ENCODE results near the gene SLC15A1.

DNA sequence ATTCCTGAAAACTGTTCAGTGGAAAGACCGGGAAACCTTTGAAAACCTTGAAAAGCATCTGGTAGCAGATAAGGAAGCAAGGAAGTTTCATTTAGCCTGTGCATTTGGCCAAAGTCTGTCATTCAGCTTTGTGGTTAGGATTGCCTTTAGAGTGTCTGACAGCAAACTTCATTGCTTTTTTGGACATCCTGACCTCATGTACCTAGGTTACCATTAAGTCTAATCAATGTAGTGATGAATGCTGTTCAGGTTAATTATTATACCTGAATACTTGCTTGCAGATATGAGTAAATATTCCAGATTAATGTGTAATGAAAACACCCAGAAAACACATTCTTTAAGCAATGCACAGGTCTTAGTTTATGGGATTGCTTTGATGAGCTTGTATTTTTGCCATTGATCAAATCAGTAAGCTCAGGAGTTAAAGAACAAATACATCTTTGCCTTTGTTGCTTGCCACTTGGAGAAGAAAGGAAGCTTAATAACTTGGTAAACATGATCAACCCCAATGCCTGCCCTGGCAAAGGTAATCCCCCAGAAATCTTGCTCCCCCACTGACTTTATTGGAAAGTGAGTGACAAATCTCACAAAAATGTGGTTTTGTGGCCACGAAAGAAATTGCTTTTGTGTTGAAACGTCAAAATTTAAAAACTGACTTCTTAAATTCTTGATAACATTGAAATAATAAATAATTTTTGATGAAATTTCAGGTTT lies 87.4 kb downstream of the SLC15A1 start:
- TF ChIP-seq CTCF (IDR thresholded peaks at IDR 0.05; ENCODE audit: insufficient read depth, low read length, poor library complexity, severe bottlenecking), result no peak
- TF ChIP-seq EZH2phosphoT487 (conservative IDR thresholded peaks at IDR 0.05; ENCODE audit: low read length), result no peak
